HepG2 (cell line): ENCODE measurements around the gene SMOC1. TPM values are rescaled to one million over a fixed set of nuclear protein-coding genes. Genes with fewer than 3 reads are reported as not detected.
A peak's percentile ranks its signal among the peaks of the same experiment; 100 is the strongest.

Source experiments
- ARNT ChIP-seq: fragments of 450-650 bp; IDR thresholded peaks from 2 replicates; pipeline ENCODE4 v1.6.1; 2017
- BCLAF1 ChIP-seq: fragments of 450-650 bp; IDR thresholded peaks from 2 replicates; pipeline ENCODE4 v1.6.1; 2017; ENCODE audit warnings: mild to moderate bottlenecking
- BORCS8-MEF2B ChIP-seq: sonication (generic); formaldehyde crosslinking; IDR thresholded peaks from 2 replicates; pipeline ENCODE4 v1.8.0; 2022; ENCODE audit warnings: mild to moderate bottlenecking, missing genetic modification reagents
- GATA4 ChIP-seq: sonication (generic); IDR thresholded peaks from 2 replicates; pipeline ENCODE4 v1.6.1; 2016; ENCODE audit warnings: antibody characterized with exemption, low read depth, borderline replicate concordance
- KLF11 ChIP-seq: IDR thresholded peaks from 2 replicates; pipeline ENCODE4 v1.6.1; 2016; ENCODE audit warnings: missing compliant biosample characterization
- MAFK ChIP-seq, 2 experiments: IDR thresholded peaks in 1 of 2; conservative IDR thresholded peaks in 1 of 2; 2 replicates each; pipeline ENCODE4 v1.6.1; 2011; ENCODE audit warnings: improper control_type of control experiment in 2 of 2, low read length in 2 of 2
- MIER3 ChIP-seq: IDR thresholded peaks from 2 replicates; pipeline ENCODE4 v1.6.1; 2016; ENCODE audit warnings: missing compliant biosample characterization, borderline replicate concordance
- MYC ChIP-seq: sonication (generic); formaldehyde crosslinking; IDR thresholded peaks from 2 replicates; pipeline ENCODE4 v1.9.0; 2021; ENCODE audit warnings: missing genetic modification reagents, borderline replicate concordance
- NBN ChIP-seq: fragments of 450-650 bp; conservative IDR thresholded peaks from 2 replicates; pipeline ENCODE4 v1.6.1; 2017
- NFAT5 ChIP-seq: sonication (generic); formaldehyde crosslinking; IDR thresholded peaks from 2 replicates; pipeline ENCODE4 v1.4.0; 2020; ENCODE audit warnings: missing genetic modification reagents
- PRDM4 ChIP-seq: sonication (generic); formaldehyde crosslinking; IDR thresholded peaks from 2 replicates; pipeline ENCODE4 v1.9.0; 2021; ENCODE audit warnings: missing genetic modification reagents, borderline replicate concordance
- RFX1 ChIP-seq: fragments of 450-650 bp; IDR thresholded peaks from 2 replicates; pipeline ENCODE4 v1.6.1; 2017
- SMAD3 ChIP-seq: sonication (generic); formaldehyde crosslinking; IDR thresholded peaks from 2 replicates; pipeline ENCODE4 v1.4.0; 2020; ENCODE audit warnings: missing genetic modification reagents
- ZMYM2 ChIP-seq: sonication (generic); formaldehyde crosslinking; IDR thresholded peaks from 2 replicates; pipeline ENCODE4 v1.8.0; 2022; ENCODE audit warnings: mild to moderate bottlenecking, missing genetic modification reagents
- ZNF207 ChIP-seq: fragments of 450-650 bp; IDR thresholded peaks from 2 replicates; pipeline ENCODE4 v1.6.1; 2016; ENCODE audit warnings: antibody characterized with exemption, borderline replicate concordance
- ZNF382 ChIP-seq: sonication (generic); formaldehyde crosslinking; IDR thresholded peaks from 2 replicates; pipeline ENCODE4 v1.5.0; 2020; ENCODE audit warnings: missing genetic modification reagents, mild to moderate bottlenecking, borderline replicate concordance
- ZNF441 ChIP-seq: sonication (generic); formaldehyde crosslinking; IDR thresholded peaks from 2 replicates; pipeline ENCODE4 v1.7.0; 2021; ENCODE audit warnings: missing genetic modification reagents, borderline replicate concordance
- ZNF513 ChIP-seq: sonication (generic); formaldehyde crosslinking; conservative IDR thresholded peaks from 2 replicates; pipeline ENCODE4 v1.5.0; 2020; ENCODE audit warnings: missing genetic modification reagents
- ZNF629 ChIP-seq: sonication (generic); formaldehyde crosslinking; conservative IDR thresholded peaks from 2 replicates; pipeline ENCODE4 v1.5.0; 2020; ENCODE audit warnings: missing genetic modification reagents
- polyA plus RNA-seq, 8 experiments: library from polyadenylated mRNA; depleted of rRNA in 3 of 8; stranded (reverse) in 7 of 8; unstranded in 1 of 8; fragments of >200 nt; fragmentation: Illumina TruSeq in 4 of 8; extraction: Trizol in 4 of 8; gene quantifications; 2 replicates each; pipeline versions ENCODE4 v1.2.1 to v1.2.3, GENCODE V29; 2011 to 2016; ENCODE audit warnings: low read depth in 4 of 8, missing spikeins in 1 of 8, mixed read lengths in 1 of 8; ENCODE audit not compliant: insufficient read depth in 1 of 8
- total RNA-seq, 5 experiments: library from RNA; depleted of rRNA; stranded (reverse); fragments of >200 nt; fragmentation: Illumina TruSeq; extraction: Trizol; gene quantifications; 2 replicates each; pipeline ENCODE4 v1.2.3, GENCODE V29; 2016; ENCODE audit warnings: low read depth in 1 of 5

SMOC1 gene
- total and polyA plus RNA-seq, 2 of the 13 experiments (the other 11 are each of a cell fraction or from before 2014, with no cell fraction given): 17.8 to 35.6 TPM

- TF ChIP-seq ZNF513 (CRISPR knock-in tag) (no peak), ZNF382 (CRISPR knock-in tag) (no peak), ZNF207 (no peak), BCLAF1 (no peak), ZNF629 (CRISPR knock-in tag) (peak; percentile 10; the same call in 1 of the 2 replicates), NFAT5 (CRISPR knock-in tag) (no peak), PRDM4 (no peak), BORCS8-MEF2B (CRISPR knock-in tag) (no peak), NBN (no peak), KLF11 (0 out of 2 replicates have a peak, but pooled peaks have one; percentile 36), SMAD3 (peak; percentile 29; the same call in 1 of the 2 replicates), ZNF441 (CRISPR knock-in tag) (peak; percentile 74), MAFK (conservative IDR thresholded peaks at IDR 0.05 in 1 of 2, IDR thresholded peaks at IDR 0.05 in 1 of 2; ENCODE audit: low read length in 2 of 2) (no peak), ZMYM2 (CRISPR knock-in tag) (no peak), MYC (peak; percentile 88), GATA4 (no peak), RFX1 (no peak), MIER3 (CRISPR knock-in tag) (no peak), ARNT (no peak)
These were observed 29.0 kb upstream of the SMOC1 start (continued) for GRCh38 chr14:69850086-69850735.
